Cardiac septum (tissue), 1 donor: ENCODE results near the gene RNF151. TPM values are rescaled to one million over a fixed set of nuclear protein-coding genes. Genes with fewer than 3 reads are reported as not detected.
A peak's percentile ranks its signal among the peaks of the same experiment; 100 is the strongest.

Experiments
- DNase-seq: peaks from one replicate; pipeline ENCODE4 v3.0.0-alpha.2; 2020; ENCODE audit warnings: low spot score
- intact Hi-C: fragments of 100-400 bp; cut with DNase I; formaldehyde crosslinking; loops from one replicate; pipeline ENCODE4 v1.14.0; 2022
- total RNA-seq: library from RNA; stranded (reverse); fragmentation: NEBNext Ultra II Directional; extraction: Animal tissue kit (Norgen Biotek cat#: 25700); gene quantifications from one replicate; pipeline ENCODE4 v1.2.1, GENCODE V29; 2021
- donor health status: DM: no; HTN: no; CAD: no.

RNF151 gene
- total RNA-seq, 1 donor from 2014 or later, result not detected

DNA sequence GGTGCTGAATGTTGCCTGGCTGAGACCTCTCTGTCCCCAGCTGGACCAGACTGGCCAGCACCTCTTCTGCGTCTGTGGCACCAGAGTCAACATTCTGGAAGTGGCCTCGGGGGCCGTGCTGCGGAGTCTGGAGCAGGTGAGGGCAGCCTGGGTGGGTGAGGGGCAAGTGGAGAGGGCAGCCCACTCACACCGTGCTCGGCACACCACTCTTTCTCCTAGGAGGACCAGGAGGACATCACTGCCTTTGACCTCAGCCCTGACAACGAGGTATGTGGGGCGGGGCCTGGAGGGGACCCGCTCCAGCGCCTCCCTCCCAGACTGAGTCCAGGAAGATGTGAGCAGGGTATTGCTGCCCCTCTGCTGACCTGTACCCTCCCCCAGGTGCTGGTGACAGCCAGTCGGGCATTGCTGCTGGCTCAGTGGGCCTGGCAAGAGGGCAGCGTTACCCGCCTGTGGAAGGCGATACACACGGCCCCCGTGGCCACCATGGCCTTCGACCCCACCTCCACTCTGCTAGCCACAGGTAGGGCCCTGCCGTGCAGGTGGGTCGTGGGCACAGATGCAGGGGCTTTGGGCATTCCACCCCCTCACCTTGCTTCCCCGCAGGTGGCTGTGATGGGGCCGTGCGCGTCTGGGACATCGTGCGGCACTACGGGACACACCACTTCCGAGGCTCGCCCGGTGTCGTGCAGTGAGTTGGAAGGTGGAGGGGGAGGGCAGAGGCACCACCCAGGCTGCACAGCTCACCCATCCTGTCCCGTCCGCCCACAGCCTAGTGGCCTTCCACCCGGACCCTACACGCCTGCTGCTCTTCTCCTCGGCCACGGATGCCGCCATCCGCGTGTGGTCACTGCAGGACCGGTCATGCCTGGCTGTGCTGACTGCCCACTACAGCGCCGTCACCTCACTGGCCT, 7.8 kb downstream of the RNF151 start:
- intact Hi-C loops, result no loop called here
- no peak for DNase-seq

DNA sequence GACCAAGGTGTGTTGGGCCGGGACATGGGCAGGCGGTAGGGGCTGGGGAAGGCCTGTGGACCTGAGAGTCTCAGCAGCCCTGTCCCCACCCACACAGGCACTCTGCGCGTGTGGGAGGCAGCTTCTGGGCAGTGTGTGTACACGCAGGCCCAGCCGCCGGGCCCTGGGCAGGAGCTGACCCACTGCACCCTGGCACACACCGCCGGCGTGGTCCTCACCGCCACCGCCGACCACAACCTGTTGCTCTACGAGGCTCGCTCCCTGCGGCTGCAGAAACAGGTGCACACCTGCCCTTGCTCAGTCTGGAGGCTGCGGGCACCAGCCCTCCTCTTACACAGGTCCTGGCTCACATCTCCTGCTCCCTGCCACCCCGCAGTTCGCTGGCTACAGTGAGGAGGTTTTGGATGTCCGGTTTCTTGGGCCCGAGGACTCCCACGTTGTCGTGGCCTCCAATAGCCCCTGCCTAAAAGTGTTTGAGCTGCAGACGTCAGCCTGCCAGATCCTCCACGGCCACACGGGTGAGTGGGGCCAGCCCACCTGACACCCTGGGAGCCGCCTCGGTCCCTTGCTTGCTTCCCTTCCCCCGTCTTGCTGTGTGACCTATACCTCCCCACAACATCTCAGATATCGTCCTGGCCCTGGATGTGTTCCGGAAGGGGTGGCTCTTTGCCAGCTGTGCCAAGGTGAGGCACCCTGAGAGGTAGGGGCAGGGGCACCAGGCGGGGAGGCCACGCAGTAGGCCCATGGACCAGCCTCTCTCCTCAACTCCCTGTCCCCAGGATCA, 9.0 kb downstream of the RNF151 start:
- no peak for DNase-seq
- intact Hi-C loops, result no loop called here

DNA sequence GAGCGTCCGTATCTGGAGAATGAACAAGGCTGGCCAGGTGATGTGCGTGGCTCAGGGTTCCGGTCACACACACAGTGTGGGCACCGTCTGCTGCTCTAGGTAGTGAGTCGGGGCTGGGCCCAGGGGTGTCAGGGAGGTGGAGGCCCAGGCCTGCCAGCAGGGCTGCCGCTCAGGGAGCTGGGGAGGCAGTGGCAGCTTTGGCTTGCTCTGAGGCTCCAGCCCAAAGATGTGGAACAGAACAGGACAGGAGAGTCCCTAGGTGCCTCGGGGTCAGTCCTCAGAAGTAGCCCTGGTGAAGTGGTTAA, 9.5 kb downstream of the RNF151 start:
- DNase-seq, result no peak
- intact Hi-C loops, result no loop called here

DNA sequence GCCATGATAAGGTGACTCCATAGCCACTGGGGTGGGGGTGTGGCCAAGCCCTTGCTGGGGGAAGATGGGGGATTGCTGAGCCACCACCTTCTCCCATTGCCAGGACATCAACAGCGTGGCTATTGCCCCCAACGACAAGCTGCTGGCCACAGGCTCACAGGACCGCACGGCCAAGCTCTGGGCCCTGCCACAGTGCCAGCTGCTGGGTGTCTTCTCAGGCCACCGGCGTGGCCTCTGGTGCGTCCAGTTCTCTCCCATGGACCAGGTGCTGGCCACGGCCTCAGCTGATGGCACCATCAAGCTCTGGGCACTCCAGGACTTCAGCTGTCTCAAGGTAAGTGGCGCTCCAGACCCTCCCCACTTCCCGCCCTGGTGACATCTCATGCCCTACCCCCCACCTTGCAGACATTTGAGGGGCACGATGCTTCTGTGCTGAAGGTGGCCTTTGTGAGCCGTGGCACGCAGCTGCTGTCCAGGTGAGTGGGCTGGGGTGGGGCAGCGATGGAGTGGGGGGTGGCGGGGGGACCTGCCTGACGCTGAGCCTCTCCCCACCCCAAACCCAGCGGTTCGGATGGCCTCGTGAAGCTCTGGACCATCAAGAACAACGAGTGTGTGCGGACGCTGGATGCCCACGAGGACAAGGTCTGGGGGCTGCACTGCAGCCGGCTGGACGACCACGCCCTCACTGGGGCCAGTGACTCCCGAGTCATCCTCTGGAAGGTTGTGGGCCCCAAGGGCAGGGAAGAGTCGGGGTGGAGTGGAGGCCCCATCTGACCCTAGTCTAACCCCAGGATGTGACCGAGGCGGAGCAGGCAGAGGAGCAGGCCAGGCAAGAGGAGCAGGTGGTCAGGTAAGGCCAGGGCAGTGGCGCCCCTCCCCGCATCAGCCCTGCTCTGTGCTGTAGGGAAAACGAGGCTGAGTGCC, 10.6 kb downstream of the RNF151 start:
- DNase-seq, result no peak
- intact Hi-C loops, result no loop called here

DNA sequence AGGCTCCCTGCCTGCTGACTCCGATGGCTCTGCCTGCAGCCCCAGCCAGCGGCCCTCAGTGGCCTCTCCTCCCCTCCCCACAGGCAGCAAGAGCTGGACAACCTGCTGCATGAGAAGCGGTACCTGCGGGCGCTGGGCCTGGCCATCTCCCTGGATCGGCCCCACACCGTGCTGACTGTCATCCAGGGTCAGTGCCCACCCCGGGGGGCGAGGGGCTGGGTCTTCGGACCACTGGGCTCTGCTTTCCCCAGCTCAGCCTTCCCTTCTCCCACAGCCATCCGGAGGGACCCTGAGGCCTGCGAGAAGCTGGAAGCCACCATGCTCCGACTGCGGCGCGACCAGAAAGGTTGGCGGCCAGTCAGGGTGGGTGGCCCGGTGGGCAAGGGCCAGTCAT, 11.2 kb downstream of the RNF151 start:
- intact Hi-C loops, result no loop called here
- DNase-seq, result no peak

DNA sequence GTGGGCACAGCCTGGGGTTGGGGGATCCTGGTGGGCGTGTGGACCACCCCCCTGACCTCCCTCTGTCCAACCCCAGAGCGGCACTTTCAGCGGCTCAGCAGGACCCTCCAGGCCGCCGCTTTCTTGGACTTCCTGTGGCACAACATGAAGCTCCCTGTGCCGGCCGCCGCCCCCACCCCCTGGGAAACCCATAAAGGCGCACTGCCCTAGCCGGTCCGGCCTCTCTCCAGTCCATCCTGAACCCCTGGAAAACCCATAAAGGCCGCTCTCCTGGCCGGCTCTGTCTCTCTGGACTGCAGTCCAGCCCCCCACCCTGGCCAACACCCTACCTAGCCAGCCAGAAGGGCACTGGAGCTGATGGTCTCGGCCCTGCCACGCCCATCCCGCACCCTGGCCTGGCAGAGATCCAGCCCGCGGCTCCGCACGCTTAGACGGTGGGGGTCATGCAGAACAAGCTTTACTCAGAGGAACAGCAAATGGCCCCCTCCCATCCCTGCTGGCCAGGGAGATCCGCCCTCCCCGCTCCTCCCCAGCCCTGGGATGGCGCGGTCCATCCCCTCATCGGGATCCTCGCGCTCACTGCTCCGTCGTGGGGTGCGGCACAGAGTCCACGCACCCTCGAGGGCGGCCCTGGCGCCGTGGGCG, 11.9 kb downstream of the RNF151 start:
- no peak for DNase-seq
- intact Hi-C loops, result no loop called here

DNA sequence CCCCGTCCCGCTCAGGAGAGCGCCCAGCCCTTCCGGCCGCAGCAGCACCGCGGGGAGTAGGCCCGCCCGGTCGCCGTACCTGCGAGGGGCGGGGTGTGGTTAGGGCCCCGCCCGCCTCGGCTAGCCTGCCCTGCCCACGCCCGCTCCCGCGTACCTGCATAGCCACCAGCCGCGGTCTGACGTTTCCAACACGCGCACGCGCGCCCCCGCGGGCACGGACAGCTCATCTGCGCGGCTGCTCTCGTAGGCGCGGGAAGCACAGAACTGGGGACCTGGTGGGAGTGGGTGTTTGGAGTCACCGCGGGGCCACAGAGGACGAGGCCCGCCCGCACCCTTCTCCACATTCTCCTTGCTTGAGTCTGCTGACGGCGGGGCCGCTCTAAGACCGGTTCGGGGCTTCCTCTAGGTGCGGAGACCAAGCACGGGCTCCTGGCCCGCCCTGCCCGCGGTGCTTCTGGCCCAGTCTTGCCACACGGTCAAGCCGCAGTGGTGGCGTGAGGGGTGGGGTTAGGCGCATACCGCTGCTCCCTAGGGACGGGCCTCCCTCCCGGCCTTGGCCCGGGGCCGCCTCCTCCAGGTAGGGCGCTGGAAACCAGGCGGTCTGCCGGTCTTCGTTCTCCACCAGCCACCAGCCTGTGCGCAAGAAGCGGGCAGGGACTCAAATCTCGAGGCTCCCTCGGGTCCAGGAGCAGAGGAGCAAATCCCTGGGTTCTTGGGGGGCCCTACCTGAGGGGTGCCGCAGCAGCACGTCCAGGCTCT, 12.8 kb downstream of the RNF151 start:
- no peak for DNase-seq
- intact Hi-C loops, result no loop called here

DNA sequence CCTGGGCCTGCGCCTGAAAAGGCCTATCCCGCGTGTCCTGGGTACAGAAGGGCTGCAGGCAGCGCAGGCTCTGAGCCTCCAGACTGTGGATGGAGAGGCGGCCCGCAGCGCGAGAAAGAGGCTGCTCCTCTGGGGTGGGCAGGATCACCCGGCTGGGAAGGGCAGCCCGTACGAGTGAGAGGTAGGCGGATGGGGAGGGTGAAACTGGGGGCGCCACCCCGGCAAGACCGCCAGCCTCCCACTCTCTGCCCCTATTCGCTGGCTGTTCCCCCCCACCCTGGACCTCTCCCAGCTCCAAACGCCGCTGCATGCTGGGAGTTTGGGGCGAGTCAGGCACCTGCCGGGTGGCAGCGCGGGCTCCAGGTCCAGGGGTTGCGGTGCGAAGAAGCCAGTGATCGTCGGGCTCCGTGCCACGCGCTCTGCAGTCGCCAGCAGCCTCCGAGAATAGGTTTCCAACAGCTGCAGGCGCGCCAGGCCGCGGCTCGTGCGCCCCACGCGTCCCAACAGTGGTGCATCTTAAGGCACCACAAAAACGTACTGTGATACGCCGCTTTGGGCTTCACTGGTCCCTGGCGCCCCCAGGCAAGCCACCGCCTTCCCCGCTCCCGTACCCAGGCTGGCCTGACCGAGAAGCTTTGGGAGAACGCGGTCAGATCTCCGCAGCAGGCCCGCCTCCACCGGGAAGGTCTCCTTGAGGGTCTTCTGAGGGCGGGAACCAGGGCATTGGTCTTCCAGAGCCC, 13.5 kb downstream of the RNF151 start:
- DNase-seq, result no peak
- intact Hi-C loops, result no loop called here

DNA sequence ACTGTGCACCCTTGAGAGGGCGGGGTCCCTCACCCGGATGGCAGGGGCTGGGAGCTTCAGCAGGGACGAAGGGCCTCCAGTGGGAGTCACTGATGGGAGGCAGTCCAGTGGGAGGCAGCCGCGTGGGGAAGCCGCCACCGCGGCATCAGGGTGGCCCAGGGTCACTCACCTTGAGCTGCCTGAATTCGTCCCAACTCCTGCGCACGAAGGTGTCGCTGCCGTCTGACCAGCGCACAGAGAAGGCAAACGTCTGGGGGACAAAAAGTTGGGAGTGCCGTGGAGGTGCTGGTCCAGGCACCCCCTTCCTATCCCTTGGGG, 14.1 kb downstream of the RNF151 start:
- intact Hi-C loops, result no loop called here
- DNase-seq, result no peak

DNA sequence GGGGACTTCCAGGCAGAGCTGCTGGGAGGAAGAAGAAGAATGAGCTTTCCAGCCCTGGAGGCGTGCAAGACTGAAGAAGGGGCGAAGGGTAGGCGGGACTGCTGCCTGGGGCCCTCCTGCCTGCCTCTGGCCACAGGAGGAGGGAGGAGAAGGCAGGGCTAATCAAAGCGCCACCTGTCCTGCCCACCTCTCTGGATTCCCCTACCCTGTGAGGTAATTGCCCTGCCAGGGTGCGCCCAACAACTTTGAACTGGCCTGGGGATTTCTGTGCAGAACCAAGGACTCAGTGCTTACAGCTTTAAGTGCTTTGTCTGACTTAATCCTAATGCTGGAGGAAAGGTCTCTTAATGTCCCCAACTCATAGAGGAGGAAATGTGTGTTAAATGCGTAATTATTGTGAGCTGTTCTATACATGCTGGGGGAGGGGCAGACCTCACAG, 14.8 kb downstream of the RNF151 start, which contains the start of gene NOXO1:
Gene NOXO1 (minus strand): TSS at position 72 of the 439 bp plus-strand sequence. CDS start 290 bp downstream, outside the sequence.
- intact Hi-C loops, result no loop called here
- DNase-seq, result no peak

DNA sequence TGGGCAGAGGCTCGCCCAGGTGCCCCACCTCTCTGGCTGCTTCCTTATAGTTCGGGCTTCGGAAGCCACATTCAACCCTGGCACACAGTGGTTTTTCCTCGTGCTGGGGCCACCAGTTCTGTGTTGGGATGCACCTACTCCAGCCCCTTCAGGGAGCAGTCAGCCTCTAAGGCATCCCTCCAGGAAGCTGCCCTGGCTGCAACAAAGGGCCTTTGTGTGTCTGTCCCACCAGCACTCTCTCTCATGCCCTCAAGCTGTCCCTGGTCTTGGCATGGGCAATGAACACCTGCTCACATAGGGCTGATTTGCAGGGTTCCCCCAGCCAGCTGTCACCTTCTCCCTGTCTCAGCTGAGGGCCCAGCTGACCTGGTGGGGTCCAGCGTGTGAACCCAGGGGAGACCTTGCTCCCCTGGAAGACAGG, 15.4 kb downstream of the RNF151 start:
- no peak for DNase-seq
- intact Hi-C loops, result no loop called here

DNA sequence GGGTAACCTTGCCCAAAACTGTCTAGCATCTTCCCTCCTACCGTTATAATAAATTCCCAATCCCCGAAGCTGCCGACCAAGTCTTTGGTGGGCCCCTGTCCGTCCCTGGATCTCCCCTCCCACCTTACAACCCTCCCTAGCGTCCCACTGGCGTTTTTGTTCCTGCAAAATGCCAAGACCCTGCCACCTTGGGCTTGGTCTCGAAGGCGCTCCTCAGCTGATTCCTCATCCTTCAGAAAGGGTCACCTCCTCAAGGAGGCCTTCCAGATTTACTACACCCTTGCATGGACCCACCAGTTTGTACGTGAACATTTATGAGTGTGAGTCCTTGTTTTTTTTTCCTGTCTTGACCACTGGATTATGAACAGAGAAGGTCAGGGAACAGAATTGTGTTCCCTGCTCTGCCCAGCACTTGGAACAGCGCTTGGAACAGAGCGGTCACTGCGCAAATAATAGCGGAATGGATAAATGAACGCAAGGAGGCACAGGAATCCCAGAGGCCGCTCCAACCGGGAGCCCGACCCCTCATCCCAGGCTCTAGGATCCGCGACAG, 16.4 kb downstream of the RNF151 start:
- intact Hi-C loops, result no loop called here
- DNase-seq, result no peak

DNA sequence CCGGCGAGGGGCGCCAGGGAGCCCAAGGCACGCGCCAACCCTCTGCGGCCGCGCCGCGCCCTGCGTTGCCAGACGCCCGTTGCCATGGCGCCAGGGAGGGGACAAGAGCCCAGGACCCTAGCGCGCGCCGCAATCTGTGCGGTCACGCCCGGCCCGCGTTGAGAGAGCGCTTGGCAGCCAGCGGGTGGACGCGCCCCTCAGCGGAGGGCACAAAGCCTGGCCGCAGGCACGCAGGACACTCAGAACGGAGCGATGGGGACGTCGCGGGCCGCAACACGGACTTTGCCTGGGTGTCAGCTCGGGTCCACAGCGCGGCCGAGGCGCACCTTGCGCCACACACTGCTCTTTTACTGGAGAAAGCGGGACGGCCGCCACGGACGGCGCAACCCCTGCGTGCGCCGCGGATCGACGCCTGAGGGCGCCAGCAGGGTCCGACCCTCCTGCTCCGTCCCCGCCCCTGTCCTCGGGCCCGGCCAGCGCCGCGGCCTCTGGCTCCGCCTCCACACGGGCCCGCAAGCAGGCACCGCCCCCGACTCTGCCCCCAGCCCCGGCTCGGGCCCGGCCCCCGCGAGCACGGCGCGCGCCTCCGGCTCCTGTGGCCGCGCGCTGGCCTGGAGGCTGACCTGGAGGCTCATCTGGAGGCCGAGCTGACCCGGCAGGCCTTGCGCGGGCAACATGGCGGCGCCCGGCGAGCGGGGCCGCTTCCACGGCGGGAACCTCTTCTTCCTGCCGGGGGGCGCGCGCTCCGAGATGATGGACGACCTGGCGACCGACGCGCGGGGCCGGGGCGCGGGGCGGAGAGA, 17.1 kb downstream of the RNF151 start, which contains the start of gene GFER:
Gene GFER (plus strand): TSS at position 650 of the 803 bp plus-strand sequence. CDS start 26 bp downstream, at position 676.
- intact Hi-C loops, result no loop called here
- peak; percentile 95 for DNase-seq

DNA sequence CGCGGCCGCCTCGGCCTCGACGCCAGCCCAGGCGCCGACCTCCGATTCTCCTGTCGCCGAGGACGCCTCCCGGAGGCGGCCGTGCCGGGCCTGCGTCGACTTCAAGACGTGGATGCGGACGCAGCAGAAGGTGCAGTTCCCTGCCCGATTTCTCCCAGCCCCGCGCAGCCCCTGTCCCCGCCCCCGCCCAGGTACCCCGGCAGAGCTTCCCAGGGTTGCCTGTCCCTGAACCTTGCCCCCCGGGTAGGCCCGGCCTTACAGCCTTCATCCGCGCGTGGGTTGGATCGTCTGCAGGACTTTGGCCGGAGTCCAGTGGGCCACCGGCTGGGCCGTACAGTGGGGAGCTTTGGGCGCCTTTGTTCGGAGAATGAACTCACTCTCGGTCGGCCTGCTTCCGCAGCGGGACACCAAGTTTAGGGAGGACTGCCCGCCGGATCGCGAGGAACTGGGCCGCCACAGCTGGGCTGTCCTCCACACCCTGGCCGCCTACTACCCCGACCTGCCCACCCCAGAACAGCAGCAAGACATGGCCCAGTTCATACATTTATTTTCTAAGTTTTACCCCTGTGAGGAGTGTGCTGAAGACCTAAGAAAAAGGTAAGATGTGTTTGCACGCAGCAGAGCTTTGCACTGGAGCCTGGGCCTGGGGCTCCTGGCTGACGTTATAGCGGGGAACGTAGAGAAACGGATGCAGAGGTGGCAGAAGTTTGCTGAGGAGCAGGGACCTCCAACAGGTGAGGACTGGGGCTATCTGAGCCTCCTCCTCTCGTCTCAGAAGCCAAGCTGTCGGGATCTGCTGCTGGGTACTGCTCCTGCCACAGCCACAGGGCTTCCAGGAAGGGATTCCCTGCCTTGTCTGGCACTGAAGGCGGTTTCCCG, 17.9 kb downstream of the RNF151 start:
- no peak for DNase-seq
- intact Hi-C loops, result no loop called here

DNA sequence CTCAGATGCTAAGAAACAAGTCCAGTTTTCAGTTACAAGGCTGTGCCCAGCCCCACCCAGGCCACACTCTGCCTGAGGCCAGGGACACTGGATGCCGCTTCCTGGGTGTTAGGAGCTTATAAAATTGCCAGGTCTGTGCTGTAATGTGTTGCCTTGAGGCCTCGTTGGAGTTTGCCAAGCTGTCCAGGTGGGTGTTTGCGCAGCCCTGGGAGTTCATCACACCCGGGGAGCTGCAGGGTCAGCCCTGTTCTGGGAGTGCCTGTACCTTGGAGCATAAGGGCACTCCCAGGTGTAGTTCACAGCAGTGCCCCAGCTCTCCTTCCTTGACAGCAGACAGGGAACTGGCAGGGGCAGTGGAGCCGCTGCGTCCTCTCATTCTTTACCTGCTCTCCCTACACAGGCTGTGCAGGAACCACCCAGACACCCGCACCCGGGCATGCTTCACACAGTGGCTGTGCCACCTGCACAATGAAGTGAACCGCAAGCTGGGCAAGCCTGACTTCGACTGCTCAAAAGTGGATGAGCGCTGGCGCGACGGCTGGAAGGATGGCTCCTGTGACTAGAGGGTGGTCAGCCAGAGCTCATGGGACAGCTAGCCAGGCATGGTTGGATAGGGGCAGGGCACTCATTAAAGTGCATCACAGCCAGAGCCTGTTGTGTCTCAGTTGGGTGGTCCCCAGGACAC, 19.0 kb downstream of the RNF151 start:
- no peak for DNase-seq
- intact Hi-C loops, result no loop called here
